ENCODE results near the gene TWSG1.

The TWSG1 gene

DNA sequence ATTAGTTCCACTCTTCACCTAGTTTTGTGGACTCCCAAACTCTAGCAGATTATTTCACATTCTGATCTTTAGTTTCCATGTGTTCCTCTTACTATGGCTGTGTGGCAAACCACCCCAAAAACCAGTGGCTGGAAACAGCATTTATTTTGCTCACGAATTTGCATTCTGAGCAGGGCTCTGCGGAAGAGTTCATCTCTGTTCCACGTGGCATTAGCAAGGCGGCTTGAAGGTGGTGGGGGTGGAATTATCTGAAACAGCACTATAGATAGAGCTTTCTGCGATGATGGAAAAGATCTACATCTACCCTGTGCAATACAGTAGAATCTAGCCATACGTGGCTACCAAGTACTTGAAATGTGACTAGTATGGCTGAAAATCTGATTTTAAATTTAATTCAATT, 5.9 kb downstream of the TWSG1 start:
- Histone ChIP-seq H3K36me3 (ENCODE audit: control insufficient read depth in 1 of 2, insufficient read depth in 2 of 2, low read depth in 1 of 2, low read length in 2 of 2) (peaks cover 14 to 75% of the 10 kb centered on the region in 2 experiments), H3K9ac (ENCODE audit: low read length) (no peak overlapping the region), H2BK15ac (ENCODE audit: low read depth, poor library complexity, severe bottlenecking) (no peak overlapping the region), H2BK5ac (ENCODE audit: low read depth, low read length, poor library complexity, severe bottlenecking) (no peak overlapping the region), H3K14ac (ENCODE audit: low read length in 2 of 2) (no peak overlapping the region), H3K4me3 (ENCODE audit: insufficient read depth in 1 of 2, low read depth in 1 of 2, low read length in 2 of 2) (no peak overlapping the region), H2BK12ac (ENCODE audit: low read length in 2 of 2) (no peak overlapping the region), H3K4ac (ENCODE audit: low read depth in 1 of 2, low read length in 2 of 2) (no peak overlapping the region), H3K23ac (ENCODE audit: low read length in 2 of 2) (no peak overlapping the region), H3K9me3 (ENCODE audit: control insufficient read depth, low read length) (peaks cover 4% of the 10 kb centered on the region), H3K4me2 (ENCODE audit: low read length, poor library complexity, severe bottlenecking) (no peak overlapping the region), H2AK5ac (ENCODE audit: low read length, severe bottlenecking) (no peak overlapping the region), H3K79me1 (replicated peaks; ENCODE audit: low read length, poor library complexity, severe bottlenecking) (peaks cover 14% of the 10 kb centered on the region), H3K27me3 (ENCODE audit: control insufficient read depth in 1 of 2, insufficient read depth in 1 of 2, low read length in 2 of 2) (no peaks in the 10 kb centered on the region), H3K18ac (ENCODE audit: low read depth in 1 of 2, low read length in 2 of 2) (no peak overlapping the region), H3K4me1 (ENCODE audit: control insufficient read depth, insufficient read depth, low read depth, low read length) (peaks cover 4% of the 10 kb centered on the region), H3K27ac (ENCODE audit: low read length, poor library complexity, severe bottlenecking) (no peak overlapping the region), H4K91ac (ENCODE audit: low read length) (no peak overlapping the region), H2BK120ac (ENCODE audit: low read depth, low read length) (no peak overlapping the region), H2AFZ (ENCODE audit: low read depth, low read length) (no peak overlapping the region), H4K8ac (ENCODE audit: low read length) (no peak overlapping the region)
- 98% methylated on average over 5 of the region's 6 CpGs for WGBS
- no peak for DNase-seq

DNA sequence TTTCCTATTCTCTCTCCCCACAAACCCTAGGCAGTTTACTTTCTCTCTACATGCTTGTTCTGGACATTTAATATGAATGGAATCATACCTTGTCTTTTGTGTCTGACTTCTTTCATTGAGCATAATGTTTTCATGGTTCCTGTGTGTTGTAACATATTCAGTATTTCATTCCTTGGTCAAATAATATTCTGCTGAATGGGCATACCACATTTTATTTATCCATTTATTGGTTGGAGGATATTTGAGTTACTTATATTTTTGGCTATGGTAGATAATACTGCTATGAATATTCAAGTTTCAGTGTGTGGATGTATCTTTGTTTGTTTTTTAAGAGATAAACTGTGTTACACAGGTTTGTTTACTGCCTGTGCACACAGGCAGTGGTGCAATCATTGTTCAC, 9.0 kb downstream of the TWSG1 start:
- H2AFZ ChIP-seq (ENCODE audit: low read depth, low read length) = no peak overlapping the region
- H2BK5ac ChIP-seq (ENCODE audit: low read depth, low read length, poor library complexity, severe bottlenecking) = no peak overlapping the region
- H3K14ac ChIP-seq (ENCODE audit: low read length in 2 of 2) = no peak overlapping the region
- no peak overlapping the region for H2BK120ac ChIP-seq (ENCODE audit: low read depth, low read length)
- H3K23ac ChIP-seq (ENCODE audit: low read length in 2 of 2) = no peak overlapping the region
- no peak overlapping the region for H2AK5ac ChIP-seq (ENCODE audit: low read length, severe bottlenecking)
- H3K9me3 ChIP-seq (ENCODE audit: control insufficient read depth, low read length) = peaks cover 4% of the 10 kb centered on the region
- no peaks in the 10 kb centered on the region for H3K27me3 ChIP-seq (ENCODE audit: control insufficient read depth in 1 of 2, insufficient read depth in 1 of 2, low read length in 2 of 2)
- no peak overlapping the region for H3K4me3 ChIP-seq (ENCODE audit: insufficient read depth in 1 of 2, low read depth in 1 of 2, low read length in 2 of 2)
- H3K18ac ChIP-seq (ENCODE audit: low read depth in 1 of 2, low read length in 2 of 2) = no peak overlapping the region
- no peak overlapping the region for H3K9ac ChIP-seq (ENCODE audit: low read length)
- no peak overlapping the region for H4K91ac ChIP-seq (ENCODE audit: low read length)
- H3K4me2 ChIP-seq (ENCODE audit: low read length, poor library complexity, severe bottlenecking) = no peak overlapping the region
- no peaks in the 10 kb centered on the region for H3K4me1 ChIP-seq (ENCODE audit: control insufficient read depth, insufficient read depth, low read depth, low read length)
- DNase-seq = no peak
- H3K79me1 ChIP-seq (replicated peaks; ENCODE audit: low read length, poor library complexity, severe bottlenecking) = peaks cover 18% of the 10 kb centered on the region
- no peak overlapping the region for H2BK15ac ChIP-seq (ENCODE audit: low read depth, poor library complexity, severe bottlenecking)
- no peak overlapping the region for H3K27ac ChIP-seq (ENCODE audit: low read length, poor library complexity, severe bottlenecking)
- peaks cover 17 to 70% of the 10 kb centered on the region in 2 experiments for H3K36me3 ChIP-seq (ENCODE audit: control insufficient read depth in 1 of 2, insufficient read depth in 2 of 2, low read depth in 1 of 2, low read length in 2 of 2)
- H4K8ac ChIP-seq (ENCODE audit: low read length) = no peak overlapping the region
- no peak overlapping the region for H2BK12ac ChIP-seq (ENCODE audit: low read length in 2 of 2)
- H3K4ac ChIP-seq (ENCODE audit: low read depth in 1 of 2, low read length in 2 of 2) = no peak overlapping the region

DNA sequence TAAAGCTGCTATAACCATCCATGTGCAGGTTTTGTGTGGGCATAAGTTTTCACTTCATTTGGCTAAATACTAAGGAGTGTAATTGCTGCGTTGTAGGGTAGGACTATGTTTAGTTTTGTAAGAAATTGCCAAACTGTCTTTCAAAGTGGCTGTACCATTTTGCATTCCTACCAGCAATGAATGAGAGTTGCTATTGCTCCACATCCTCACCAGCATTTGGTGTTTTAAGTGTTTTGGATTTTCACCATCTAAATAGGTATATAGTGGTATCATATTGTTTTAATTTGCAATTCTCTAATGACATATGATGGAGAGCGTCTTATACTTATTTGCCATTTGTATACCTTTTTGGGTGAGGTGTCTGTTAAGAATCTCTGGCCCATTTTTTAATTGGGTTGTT, 12.2 kb downstream of the TWSG1 start:
- no peak overlapping the region for H2BK15ac ChIP-seq (ENCODE audit: low read depth, poor library complexity, severe bottlenecking)
- H3K79me1 ChIP-seq (replicated peaks; ENCODE audit: low read length, poor library complexity, severe bottlenecking) = peaks cover 11% of the 10 kb centered on the region
- H3K27ac ChIP-seq (ENCODE audit: low read length, poor library complexity, severe bottlenecking) = no peak overlapping the region
- no peak overlapping the region for H2AFZ ChIP-seq (ENCODE audit: low read depth, low read length)
- no peak overlapping the region for H3K23ac ChIP-seq (ENCODE audit: low read length in 2 of 2)
- H4K8ac ChIP-seq (ENCODE audit: low read length) = no peak overlapping the region
- no peak overlapping the region for H3K4me3 ChIP-seq (ENCODE audit: insufficient read depth in 1 of 2, low read depth in 1 of 2, low read length in 2 of 2)
- no peak overlapping the region for H3K14ac ChIP-seq (ENCODE audit: low read length in 2 of 2)
- H3K9me3 ChIP-seq (ENCODE audit: control insufficient read depth, low read length) = peaks cover 4% of the 10 kb centered on the region
- H3K36me3 ChIP-seq (ENCODE audit: control insufficient read depth in 1 of 2, insufficient read depth in 2 of 2, low read depth in 1 of 2, low read length in 2 of 2) = peaks cover 9 to 41% of the 10 kb centered on the region in 2 experiments
- no peak for DNase-seq
- no peaks in the 10 kb centered on the region for H3K4me1 ChIP-seq (ENCODE audit: control insufficient read depth, insufficient read depth, low read depth, low read length)
- no peak overlapping the region for H3K9ac ChIP-seq (ENCODE audit: low read length)
- H2AK5ac ChIP-seq (ENCODE audit: low read length, severe bottlenecking) = no peak overlapping the region
- H2BK12ac ChIP-seq (ENCODE audit: low read length in 2 of 2) = no peak overlapping the region
- H3K18ac ChIP-seq (ENCODE audit: low read depth in 1 of 2, low read length in 2 of 2) = no peak overlapping the region
- no peak overlapping the region for H4K91ac ChIP-seq (ENCODE audit: low read length)
- H2BK5ac ChIP-seq (ENCODE audit: low read depth, low read length, poor library complexity, severe bottlenecking) = no peak overlapping the region
- no peaks in the 10 kb centered on the region for H3K27me3 ChIP-seq (ENCODE audit: control insufficient read depth in 1 of 2, insufficient read depth in 1 of 2, low read length in 2 of 2)
- no peak overlapping the region for H3K4ac ChIP-seq (ENCODE audit: low read depth in 1 of 2, low read length in 2 of 2)
- 93% methylated on average over 2 of the region's 2 CpGs for WGBS
- H2BK120ac ChIP-seq (ENCODE audit: low read depth, low read length) = no peak overlapping the region
- H3K4me2 ChIP-seq (ENCODE audit: low read length, poor library complexity, severe bottlenecking) = no peak overlapping the region

DNA sequence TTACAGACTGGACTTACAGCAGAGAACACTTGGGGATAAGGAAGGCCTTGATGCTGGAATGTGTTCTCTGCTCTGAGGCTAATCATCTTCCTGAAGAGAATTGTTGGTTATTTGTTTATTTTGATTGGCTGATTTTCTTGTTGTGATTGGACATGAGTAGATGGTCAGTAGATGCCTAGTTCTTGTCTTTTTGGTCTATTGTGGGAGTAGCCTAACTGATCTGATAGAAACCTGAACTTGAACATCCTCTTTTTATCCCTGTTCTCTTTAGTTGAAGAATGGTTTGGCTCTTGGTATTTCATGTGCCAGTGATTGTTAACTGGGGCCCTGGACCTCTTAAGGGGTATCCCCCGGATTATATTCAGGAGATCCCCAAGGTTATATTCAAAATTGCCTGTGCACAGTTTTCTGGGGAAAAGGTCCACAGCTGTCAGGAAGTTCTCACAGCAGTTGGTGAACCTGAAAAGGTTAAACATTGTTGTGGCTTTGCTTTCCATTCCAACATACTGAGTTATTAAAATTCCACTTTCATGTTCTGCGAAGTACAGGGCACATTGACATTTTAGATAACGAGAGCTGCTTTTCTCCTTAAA, 13.6 kb downstream of the TWSG1 start:
- Histone ChIP-seq H3K9me3 (ENCODE audit: control insufficient read depth, low read length) (peaks cover 4% of the 10 kb centered on the region), H3K4me2 (ENCODE audit: low read length, poor library complexity, severe bottlenecking) (peak overlapping the region; percentile 58), H2BK5ac (ENCODE audit: low read depth, low read length, poor library complexity, severe bottlenecking) (no peak overlapping the region), H3K27ac (ENCODE audit: low read length, poor library complexity, severe bottlenecking) (peak overlapping the region; percentile 83), H3K4ac (ENCODE audit: low read depth in 1 of 2, low read length in 2 of 2) (no peak overlapping the region), H3K23ac (ENCODE audit: low read length in 2 of 2) (no peak overlapping the region), H3K36me3 (ENCODE audit: control insufficient read depth in 1 of 2, insufficient read depth in 2 of 2, low read depth in 1 of 2, low read length in 2 of 2) (peaks cover 9 to 30% of the 10 kb centered on the region in 2 experiments), H3K4me1 (ENCODE audit: control insufficient read depth, insufficient read depth, low read depth, low read length) (no peaks in the 10 kb centered on the region), H2BK12ac (ENCODE audit: low read length in 2 of 2) (no peak overlapping the region), H3K27me3 (ENCODE audit: control insufficient read depth in 1 of 2, insufficient read depth in 1 of 2, low read length in 2 of 2) (no peaks in the 10 kb centered on the region), H3K18ac (ENCODE audit: low read depth in 1 of 2, low read length in 2 of 2) (peak overlapping the region in 1 of 2 experiments; percentile 12), H3K9ac (ENCODE audit: low read length) (no peak overlapping the region), H2BK120ac (ENCODE audit: low read depth, low read length) (no peak overlapping the region), H4K8ac (ENCODE audit: low read length) (no peak overlapping the region), H3K79me1 (replicated peaks; ENCODE audit: low read length, poor library complexity, severe bottlenecking) (peaks cover 10% of the 10 kb centered on the region), H2BK15ac (ENCODE audit: low read depth, poor library complexity, severe bottlenecking) (no peak overlapping the region), H3K14ac (ENCODE audit: low read length in 2 of 2) (no peak overlapping the region), H2AK5ac (ENCODE audit: low read length, severe bottlenecking) (no peak overlapping the region), H4K91ac (ENCODE audit: low read length) (no peak overlapping the region), H3K4me3 (ENCODE audit: insufficient read depth in 1 of 2, low read depth in 1 of 2, low read length in 2 of 2) (no peak overlapping the region), H2AFZ (ENCODE audit: low read depth, low read length) (no peak overlapping the region)
- 45% methylated on average over 3 of the region's 3 CpGs for WGBS
- peak; percentile 48 for DNase-seq
